H1 (cell line): ENCODE results near the gene SERGEF. TPM values are rescaled to one million over a fixed set of nuclear protein-coding genes. Genes with fewer than 3 reads are reported as not detected.

Source experiments
- CTCF ChIA-PET: fragments of 300-600 bp; sonication (Branson Sonifier 250); formaldehyde crosslinking; loops from one replicate; lab custom pipeline; 2021; ENCODE audit not compliant: partially characterized antibody; lab: Charles Lee
- POLR2A ChIA-PET: fragments of 300-600 bp; sonication (Branson Sonifier 250); formaldehyde crosslinking; loops from one replicate; lab custom pipeline; 2021; ENCODE audit warnings: inconsistent platforms; ENCODE audit not compliant: partially characterized antibody; lab: Charles Lee
- DNase-seq, 2 experiments: peaks; one replicate each; pipeline versions ENCODE4 v3.0.0 to v3.0.0-alpha.2; 2010 to 2022; ENCODE audit warnings: low spot score in 2 of 2, low read depth in 1 of 2, mixed read lengths in 1 of 2
- FAIRE-seq: peaks from 2 replicates; lab custom pipeline; 2011; peaks lifted over from hg19 to GRCh38; lab: Jason Lieb, UNC
- H2AFZ ChIP-seq: 2 replicates; pipeline ENCODE4 v1.8.1; 2012; ENCODE audit warnings: low read length, inconsistent platforms
- H2AK5ac ChIP-seq: 2 replicates; pipeline ENCODE4 v1.6.1; 2013; ENCODE audit warnings: low read depth, low read length
- H2BK120ac ChIP-seq: replicated peaks from 2 replicates; pipeline ENCODE3; 2013; ENCODE audit warnings: low read depth, low read length, inconsistent platforms
- H2BK12ac ChIP-seq: 2 replicates; pipeline ENCODE4 v1.6.1; 2013; ENCODE audit warnings: low read depth, low read length
- H2BK15ac ChIP-seq: 2 replicates; pipeline ENCODE4 v1.6.1; 2013; ENCODE audit warnings: low read length
- H2BK20ac ChIP-seq: 2 replicates; pipeline ENCODE4 v1.6.1; 2013; ENCODE audit warnings: low read length
- H2BK5ac ChIP-seq: 2 replicates; pipeline ENCODE4 v1.6.1; 2013; ENCODE audit warnings: low read depth, low read length
- H3K14ac ChIP-seq: 2 replicates; pipeline ENCODE4 v1.6.1; 2013; ENCODE audit warnings: inconsistent platforms; ENCODE audit not compliant: insufficient read length
- H3K18ac ChIP-seq: 2 replicates; pipeline ENCODE4 v1.6.1; 2013; ENCODE audit warnings: low read length; ENCODE audit errors: extremely low read depth
- H3K23ac ChIP-seq: 2 replicates; pipeline ENCODE4 v1.6.1; 2013; ENCODE audit warnings: inconsistent platforms; ENCODE audit not compliant: insufficient read length
- H3K23me2 ChIP-seq: 2 replicates; pipeline ENCODE4 v1.6.1; 2013; ENCODE audit warnings: low read depth, low read length
- H3K27ac ChIP-seq: 2 replicates; pipeline ENCODE4 v1.6.1; 2011; ENCODE audit warnings: low read depth, low read length, inconsistent platforms
- H3K27me3 ChIP-seq, 4 experiments: replicated peaks in 1 of 4; 1 replicate in 1 of 4; 2 replicates in 3 of 4; pipeline versions ENCODE4 v1.6.1 to v1.8.1; 2011 to 2013; ENCODE audit warnings: low read length in 3 of 4, mild to moderate bottlenecking in 3 of 4, inconsistent platforms in 2 of 4, mixed read lengths in 2 of 4, moderate library complexity in 1 of 4; ENCODE audit not compliant: control insufficient read depth in 3 of 4, insufficient read depth in 3 of 4; ENCODE audit errors: extremely low read depth in 1 of 4
- H3K36me3 ChIP-seq, 4 experiments: 2 replicates each; pipeline versions ENCODE4 v1.6.1 to v1.8.1; 2011 to 2013; ENCODE audit warnings: mild to moderate bottlenecking in 4 of 4, low read length in 3 of 4, moderate library complexity in 2 of 4, control low read depth in 1 of 4, inconsistent platforms in 1 of 4; ENCODE audit not compliant: insufficient read depth in 4 of 4, control insufficient read depth in 2 of 4
- H3K4ac ChIP-seq: replicated peaks from 2 replicates; pipeline ENCODE3; 2013; ENCODE audit warnings: low read length, low read depth, mixed read lengths, inconsistent platforms; ENCODE audit not compliant: insufficient read length
- H3K4me1 ChIP-seq, 4 experiments: replicated peaks in 1 of 4; 1 replicate in 1 of 4; 2 replicates in 3 of 4; pipeline versions ENCODE4 v1.6.1 to v1.8.1; 2011 to 2013; ENCODE audit warnings: low read length in 3 of 4, inconsistent platforms in 2 of 4, mixed read lengths in 1 of 4; ENCODE audit not compliant: insufficient read depth in 4 of 4, control insufficient read depth in 3 of 4
- H3K4me2 ChIP-seq, 2 experiments: 2 replicates each; pipeline versions ENCODE4 v1.6.1 to v1.8.1; 2011 to 2013; ENCODE audit warnings: low read depth in 2 of 2, low read length in 2 of 2, control low read depth in 1 of 2, inconsistent platforms in 1 of 2, mild to moderate bottlenecking in 1 of 2; ENCODE audit not compliant: insufficient read depth in 1 of 2
- H3K4me3 ChIP-seq, 4 experiments: fragments of 200-600, 300-600 bp in 1 of 4; sonication (generic), shearing (Covaris generic), sonication (Bioruptor Twin) in 1 of 4; 2 replicates each; pipeline versions ENCODE4 v1.5.1 to v1.8.1; 2011 to 2016; ENCODE audit warnings: low read length in 4 of 4, low read depth in 3 of 4, control low read depth in 2 of 4, inconsistent platforms in 2 of 4, mild to moderate bottlenecking in 2 of 4, mixed read lengths in 1 of 4, moderate library complexity in 1 of 4; ENCODE audit not compliant: insufficient read depth in 2 of 4; ENCODE audit errors: extremely low read depth in 1 of 4
- H3K56ac ChIP-seq: replicated peaks from 2 replicates; pipeline ENCODE3; 2013; ENCODE audit warnings: low read depth, mild to moderate bottlenecking, mixed read lengths, low read length, inconsistent platforms; ENCODE audit not compliant: insufficient read length
- H3K79me1 ChIP-seq: 2 replicates; pipeline ENCODE4 v1.6.1; 2013; ENCODE audit warnings: low read depth, low read length, control low read depth
- H3K79me2 ChIP-seq, 2 experiments: 2 replicates each; pipeline versions ENCODE4 v1.6.1 to v1.8.1; 2012 to 2013; ENCODE audit warnings: low read length in 2 of 2, mild to moderate bottlenecking in 2 of 2, inconsistent platforms in 1 of 2; ENCODE audit not compliant: insufficient read depth in 2 of 2, control insufficient read depth in 1 of 2
- H3K9ac ChIP-seq, 4 experiments: replicated peaks in 1 of 4; 1 replicate in 1 of 4; 2 replicates in 3 of 4; pipeline versions ENCODE4 v1.6.1 to v1.8.1; 2011 to 2013; ENCODE audit warnings: low read depth in 3 of 4, low read length in 3 of 4, control low read depth in 2 of 4, mild to moderate bottlenecking in 2 of 4, moderate library complexity in 2 of 4, inconsistent platforms in 1 of 4; ENCODE audit errors: extremely low read depth in 1 of 4
- H3K9me3 ChIP-seq, 2 experiments: 2 replicates each; pipeline versions ENCODE4 v1.6.1 to v1.8.1; 2012 to 2013; ENCODE audit warnings: mild to moderate bottlenecking in 2 of 2, moderate library complexity in 2 of 2, control low read depth in 1 of 2, inconsistent platforms in 1 of 2, low read depth in 1 of 2, low read length in 1 of 2, mixed read lengths in 1 of 2; ENCODE audit not compliant: insufficient read depth in 2 of 2
- H4K20me1 ChIP-seq, 2 experiments: replicated peaks in 1 of 2; 2 replicates each; pipeline versions ENCODE3 to v1.8.1; 2011 to 2013; ENCODE audit warnings: inconsistent platforms in 2 of 2, low read length in 2 of 2, mild to moderate bottlenecking in 1 of 2; ENCODE audit not compliant: insufficient read depth in 2 of 2, control insufficient read depth in 1 of 2
- H4K5ac ChIP-seq: 2 replicates; pipeline ENCODE4 v1.6.1; 2013; ENCODE audit warnings: low read length, low read depth, mixed read lengths, inconsistent platforms; ENCODE audit not compliant: insufficient read length
- H4K8ac ChIP-seq: 2 replicates; pipeline ENCODE4 v1.8.0; 2013; ENCODE audit warnings: mild to moderate bottlenecking, moderate library complexity, low read length, inconsistent platforms; ENCODE audit not compliant: insufficient read depth; ENCODE audit errors: extremely low read depth
- H4K91ac ChIP-seq: replicated peaks from 2 replicates; pipeline ENCODE3; 2013; ENCODE audit warnings: low read length, mixed read lengths, inconsistent platforms; ENCODE audit not compliant: insufficient read length
- KDM4A ChIP-seq: IDR thresholded peaks from one replicate; pipeline ENCODE4 v1.7.1; 2012; ENCODE audit warnings: low read depth, mild to moderate bottlenecking, moderate library complexity, low read length, inconsistent platforms; ENCODE audit not compliant: severe bottlenecking
- POLR2A ChIP-seq, 2 experiments: IDR thresholded peaks; 1 replicate in 1 of 2; 2 replicates in 1 of 2; pipeline ENCODE4 v1.6.1; 2011; ENCODE audit warnings: low read depth in 2 of 2, low read length in 2 of 2, mild to moderate bottlenecking in 2 of 2; ENCODE audit errors: control extremely low read depth in 1 of 2
- WGBS, 2 experiments: shearing (Covaris generic) in 1 of 2; methylation state at CpG; one replicate each; pipeline versions ENCODE4 v1.1.6 to v1.1.7; 2013 to 2015; ENCODE audit warnings: low lambda C conversion rate in 2 of 2, mixed read lengths in 2 of 2, inconsistent platforms in 1 of 2, low coverage in 1 of 2, missing lambda C conversion rate in 1 of 2; ENCODE audit not compliant: insufficient replicate concordance in 2 of 2, insufficient coverage in 1 of 2, insufficient read length in 1 of 2; ENCODE audit errors: extremely low coverage in 1 of 2, missing lambda C conversion rate in 1 of 2; 5-methylcytosine and 5-hydroxymethylcytosine counted together
- polyA plus RNA-seq, 7 experiments: library from polyadenylated mRNA; depleted of rRNA in 3 of 7; stranded (reverse) in 5 of 7; unstranded in 2 of 7; fragments of >200 nt in 5 of 7; fragments of 200-250 nt in 2 of 7; gene quantifications; 1 replicate in 5 of 7; 2 replicates in 1 of 7; 4 replicates in 1 of 7; pipeline versions ENCODE4 v1.2.1 to v1.2.3, GENCODE V29; 2011 to 2013; ENCODE audit warnings: missing spikeins in 2 of 7, mixed read lengths in 2 of 7
- total RNA-seq: library from RNA; stranded (reverse); fragmentation: NEBNext Ultra II Directional; extraction: Animal tissue kit (Norgen Biotek cat#: 25700); gene quantifications from 2 replicates; pipeline ENCODE4 v1.2.1, GENCODE V29; 2021

Gene SERGEF
- total and polyA plus RNA-seq, 2 of the 8 experiments (the other 6 are each of a cell fraction or from before 2014, with no cell fraction given), result 16.6 to 28.8 TPM

DNA sequence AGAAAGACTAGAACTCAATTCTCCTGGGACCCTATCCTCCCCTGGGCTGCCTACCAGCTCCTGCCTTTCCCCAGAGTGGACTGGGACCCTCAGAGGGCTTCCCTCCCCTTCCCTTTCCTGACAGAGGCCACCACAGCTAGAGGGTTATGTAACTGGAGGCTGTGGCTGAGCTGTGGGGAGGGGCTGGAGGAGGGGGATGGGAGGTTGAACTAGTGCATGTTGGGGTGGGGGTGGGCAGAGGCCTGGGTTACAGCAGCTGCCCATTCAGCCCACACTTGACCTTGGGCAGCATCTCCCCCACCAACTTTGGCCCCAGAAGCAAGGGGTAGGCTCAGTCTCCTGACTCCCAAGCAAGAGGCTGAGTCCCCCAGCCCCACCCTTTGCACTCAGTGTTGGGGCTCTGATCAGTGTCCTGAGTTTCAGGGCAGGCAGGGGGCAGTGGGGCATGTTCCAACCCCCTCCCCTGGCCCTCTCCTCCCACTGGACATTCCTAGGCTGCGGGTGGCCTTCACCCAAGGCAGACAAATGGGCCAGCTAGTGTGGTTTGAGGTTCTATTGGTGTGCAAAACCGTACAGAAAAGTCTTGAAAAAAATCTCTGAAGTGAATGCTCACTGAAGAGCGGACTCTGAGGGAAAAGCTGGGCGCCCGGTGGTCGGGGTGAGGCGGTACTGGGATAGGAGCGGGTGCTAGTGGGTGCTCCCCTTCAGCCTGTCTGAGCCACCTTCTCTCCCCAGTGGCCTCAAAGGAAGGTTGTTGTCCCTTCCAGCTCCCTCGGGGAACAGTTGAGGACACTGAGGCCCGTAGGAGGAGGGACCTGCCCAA, 274.5 kb downstream of the SERGEF start:
- DNase-seq (no peak), FAIRE-seq (no peak)
- H4K91ac ChIP-seq, result no peak overlapping the region
- 77% methylated on average over 10 of the region's 10 CpGs; no CpG with 5 or more reads in 1 of the 2 experiments for WGBS, 2 experiments
- H3K4ac ChIP-seq, result no peak overlapping the region
- no peak overlapping the region for H4K5ac ChIP-seq
- H3K79me1 ChIP-seq, result no peaks in the 10 kb centered on the region
- peaks cover 3 to 30% (median 13%) of the 10 kb centered on the region in 4 experiments for H3K4me1 ChIP-seq
- H4K8ac ChIP-seq, result peak overlapping the region; percentile 70; the same call in 1 of the 2 replicates
- H3K27ac ChIP-seq, result no peak overlapping the region
- peaks cover 0 to 9% of the 10 kb centered on the region in 2 experiments; a peak in 2 of 4 replicates for H3K9me3 ChIP-seq
- peaks cover 22 to 52% (median 50%) of the 10 kb centered on the region in 4 experiments for H3K27me3 ChIP-seq
- peaks cover 9 to 15% of the 10 kb centered on the region in 2 experiments for H4K20me1 ChIP-seq
- H3K23ac ChIP-seq, result no peak overlapping the region
- H3K14ac ChIP-seq, result no peak overlapping the region
- no peaks in the 10 kb centered on the region for H3K79me2 ChIP-seq
- peak overlapping the region; percentile 66 to 78 for H3K4me2 ChIP-seq
- peak overlapping the region in 3 of 4 experiments; percentile 14 to 38 (median 16); a peak in 3 of 8 replicates for H3K4me3 ChIP-seq
- no peak overlapping the region for H2AFZ ChIP-seq
- no peak overlapping the region for H3K56ac ChIP-seq
- H2BK5ac ChIP-seq, result no peak overlapping the region
- no peak overlapping the region for H2BK20ac ChIP-seq
- H3K23me2 ChIP-seq, result peaks cover 16% of the 10 kb centered on the region
- peaks cover 0 to 10% (median 0%) of the 10 kb centered on the region in 4 experiments; a peak in 1 of 8 replicates for H3K36me3 ChIP-seq
- H3K9ac ChIP-seq, result no peak overlapping the region
- CTCF ChIA-PET, result interaction anchor here (0.6 to 16.5 kb wide), 15 partner anchors 5 to 240 kb away, joined by 3 to 290 read pairs (median 5); partner anchors contain the start of genes KCNC1 and MYOD1
- no peak overlapping the region for H3K18ac ChIP-seq
- POLR2A ChIA-PET, result no interaction called here
- no peak overlapping the region for H2BK120ac ChIP-seq
- H2BK15ac ChIP-seq, result no peak overlapping the region
- no peak overlapping the region for H2AK5ac ChIP-seq
- H2BK12ac ChIP-seq, result no peak overlapping the region
- TF ChIP-seq POLR2A (IDR thresholded peaks at IDR 0.05; ENCODE audit: control extremely low read depth in 1 of 2, low read depth in 2 of 2, low read length in 2 of 2) (no peak), KDM4A (no peak)
